Colon (tissue), 2 donors: ENCODE results near the gene LIAS.
"Not testable (repeated sequence)": the region's sequence is repeated elsewhere in the genome, so short reads cannot be mapped to it uniquely, and the experiment has no call there.

Source experiments
- FAIRE-seq: peaks from 2 replicates; lab custom pipeline; 2012; peaks lifted over from hg19 to GRCh38; lab: Jason Lieb, UNC
- donor health status: control.
- donor health status: control.

LIAS gene

GRCh38 chr4:39497909-39498726 lies 39.3 kb downstream of the LIAS start:
- FAIRE-seq, result no peak

- FAIRE-seq, result no peak
Observed at GRCh38 chr4:39498727-39499020, 39.8 kb downstream of the LIAS start.

- FAIRE-seq, result no peak
Observed at GRCh38 chr4:39502019-39502663, 43.3 kb downstream of the LIAS start.

- FAIRE-seq, result not testable (repeated sequence)
Observed at GRCh38 chr4:39502664-39503035, 43.8 kb downstream of the LIAS start.

GRCh38 chr4:39504538-39504937 lies 45.7 kb downstream of the LIAS start:
- FAIRE-seq, result no peak

GRCh38 chr4:39505581-39505980 lies 46.7 kb downstream of the LIAS start:
- no peak for FAIRE-seq

GRCh38 chr4:39510348-39510929 lies 51.6 kb downstream of the LIAS start:
- no peak for FAIRE-seq

GRCh38 chr4:39514266-39514665 lies 55.4 kb downstream of the LIAS start:
- not testable (repeated sequence) for FAIRE-seq

GRCh38 chr4:39514888-39515401 lies 56.1 kb downstream of the LIAS start:
- peak; percentile 78 for FAIRE-seq

GRCh38 chr4:39515669-39516401 lies 57.0 kb downstream of the LIAS start:
- not testable (repeated sequence) for FAIRE-seq

- FAIRE-seq, result no peak
Observed at GRCh38 chr4:39516407-39516966, 57.6 kb downstream of the LIAS start.

GRCh38 chr4:39518484-39518883 lies 59.6 kb downstream of the LIAS start:
- no peak for FAIRE-seq

- no peak for FAIRE-seq
Observed at GRCh38 chr4:39521253-39521919, 62.5 kb downstream of the LIAS start.

- no peak for FAIRE-seq
Observed at GRCh38 chr4:39522068-39522467, 63.2 kb downstream of the LIAS start.

GRCh38 chr4:39524161-39524957 lies 65.5 kb downstream of the LIAS start:
- no peak for FAIRE-seq

GRCh38 chr4:39525822-39526690 lies 67.2 kb downstream of the LIAS start:
- no peak for FAIRE-seq

GRCh38 chr4:39526765-39527295 lies 68.0 kb downstream of the LIAS start:
- no peak for FAIRE-seq

- FAIRE-seq, result no peak
Observed at GRCh38 chr4:39527296-39528060, 68.6 kb downstream of the LIAS start, which contains the start of gene UGDH. UGDH (minus strand) TSS chr4:39527439; CDS start chr4:39521512, 5,927 bp downstream.

GRCh38 chr4:39528061-39528465 lies 69.2 kb downstream of the LIAS start:
- no peak for FAIRE-seq
